Measurements from ENCODE around the gene ATF5.

GRCh38 chr19:49894879-49895565 lies 34.0 kb upstream of the ATF5 start:
- TF ChIP-seq CTCF (conservative IDR thresholded peaks at IDR 0.05) = no peak
- no peak for TF ChIP-seq ZFX (IDR thresholded peaks at IDR 0.05)
